Measurements from ENCODE around the gene TXNDC5.

GRCh38 chr6:7922596-7922995, 12.0 kb upstream of the TXNDC5 start:
- TF ChIP-seq CTCF (conservative IDR thresholded peaks at IDR 0.05) (no peak), ZFX (IDR thresholded peaks at IDR 0.05) (no peak)

Measured in C4-2B (cell line).